Measurements from ENCODE around the gene RAB10.
"Not testable (repeated sequence)": the region's sequence is repeated elsewhere in the genome, so short reads cannot be mapped to it uniquely, and the experiment has no call there.

RAB10 gene

DNA sequence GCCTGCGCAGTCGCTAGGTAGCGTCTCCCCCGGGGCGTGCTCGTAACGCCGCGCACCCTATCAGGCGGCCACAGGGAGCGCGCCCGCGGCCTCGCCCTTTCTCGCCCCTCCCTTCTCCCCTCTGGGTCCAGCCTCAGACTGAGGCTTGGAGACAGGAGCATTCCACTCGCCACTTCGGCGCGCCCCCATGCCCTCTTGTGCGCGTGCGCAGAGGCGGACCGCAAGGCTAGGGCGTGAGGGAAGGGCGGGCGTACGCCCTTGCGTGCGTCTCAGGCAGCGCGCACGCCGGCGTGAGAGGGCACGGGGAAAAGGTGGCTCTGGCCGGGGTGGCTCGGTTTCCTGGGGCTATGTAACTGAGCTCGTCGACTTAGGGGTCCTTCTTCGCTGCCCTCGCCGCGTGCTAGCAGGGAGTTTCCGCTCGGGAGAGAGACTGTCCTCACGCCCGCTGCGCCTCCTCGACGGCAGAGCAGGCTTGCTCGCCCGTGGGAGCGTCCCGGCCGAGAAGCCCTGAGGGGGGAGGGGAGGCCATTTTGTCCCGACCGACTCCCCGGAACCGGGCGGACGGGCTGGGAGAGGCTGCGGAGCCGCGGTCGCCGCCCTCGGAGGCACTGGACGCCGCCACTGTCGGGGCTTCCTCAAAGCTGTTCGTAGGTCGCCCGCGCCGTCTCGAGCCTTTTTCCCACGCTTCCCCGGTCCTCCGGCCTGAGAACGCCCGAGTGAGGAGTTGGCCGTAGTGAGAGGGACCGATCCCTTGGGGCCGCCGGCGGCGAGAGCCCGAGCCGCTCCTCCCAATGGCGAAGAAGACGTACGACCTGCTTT lies at the start of gene RAB10:
Gene RAB10 (plus strand): TSS at position 267 of the 819 bp plus-strand sequence. CDS start 525 bp downstream, at position 792.
- DNase-seq: peak; percentile 100

DNA sequence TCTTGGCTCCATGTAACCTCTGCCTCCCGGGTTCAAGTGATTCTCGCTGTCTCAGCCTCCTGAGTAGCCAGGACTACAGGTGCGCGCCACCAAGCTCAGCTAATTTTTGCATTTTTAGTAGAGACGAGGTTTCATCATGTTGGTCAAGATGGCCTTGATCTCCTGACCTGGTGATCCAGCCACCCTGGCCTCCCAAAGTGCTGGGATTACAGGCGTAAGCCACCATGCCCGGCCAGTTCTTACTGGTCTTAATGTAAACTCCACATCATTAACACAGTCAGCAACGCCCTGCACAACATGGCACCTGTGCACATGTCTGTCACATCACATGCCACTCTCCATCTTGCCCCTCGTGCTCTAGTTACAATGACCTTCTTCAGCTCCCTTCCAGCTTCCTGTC lies 45.8 kb upstream of the RAB10 start:
- DNase-seq: no peak

DNA sequence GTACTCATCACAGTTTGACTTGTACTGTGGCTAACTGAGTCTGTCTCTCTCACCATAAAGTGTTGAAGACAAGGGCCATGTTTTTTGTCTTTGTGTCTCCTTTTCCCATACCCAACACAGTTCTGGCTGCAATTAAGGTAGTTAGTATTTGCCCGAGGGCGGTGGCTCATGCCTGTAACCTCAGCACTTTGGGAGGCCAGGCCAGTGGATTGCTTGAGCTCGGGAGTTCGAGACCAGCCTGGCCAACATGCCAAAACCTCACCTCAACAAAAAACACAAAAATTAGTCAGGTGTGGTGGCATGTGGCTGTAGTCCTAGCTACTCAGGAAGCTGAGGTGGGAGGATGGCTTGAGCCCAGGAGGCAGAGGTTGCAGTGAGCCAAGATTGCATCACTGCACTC lies 44.7 kb upstream of the RAB10 start:
- no peak for DNase-seq

DNA sequence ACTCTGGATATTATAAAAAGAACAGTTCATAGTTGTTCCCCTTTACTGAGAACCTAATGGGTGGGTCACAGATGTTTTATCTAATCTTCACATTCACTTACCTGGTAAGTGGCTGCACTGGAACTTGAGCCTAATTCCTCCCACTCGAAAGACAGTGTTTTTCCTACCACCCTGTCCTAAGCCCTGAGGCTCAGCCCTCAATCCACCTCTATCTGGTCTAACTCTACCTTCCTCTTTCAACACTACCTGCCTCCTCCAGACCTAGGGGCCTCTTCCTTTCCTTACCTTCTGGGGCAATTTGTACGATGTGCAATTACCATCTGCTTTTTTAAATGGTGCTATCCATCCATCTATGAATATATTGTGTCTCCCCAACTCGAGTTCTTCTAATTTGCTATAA lies 41.9 kb upstream of the RAB10 start:
- DNase-seq: no peak

DNA sequence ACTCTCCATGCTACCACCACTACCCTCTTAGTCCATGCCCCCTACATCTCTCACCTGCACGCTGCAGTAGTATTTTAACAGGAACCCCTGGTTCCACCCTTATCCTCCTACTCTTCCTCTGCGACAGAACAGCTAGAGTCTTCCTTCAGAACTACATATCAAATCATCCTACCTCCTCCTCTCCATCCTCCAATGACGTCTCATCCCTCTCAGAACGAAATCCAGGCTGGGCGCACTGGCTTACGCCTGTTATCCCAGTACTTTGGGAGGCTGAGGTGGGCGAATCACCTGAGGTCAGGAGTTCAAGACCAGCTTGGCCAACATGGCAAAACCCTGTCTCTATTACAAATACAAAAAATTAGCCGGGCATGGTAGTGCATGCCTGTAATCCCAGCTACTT lies 41.3 kb upstream of the RAB10 start:
- DNase-seq: no peak

DNA sequence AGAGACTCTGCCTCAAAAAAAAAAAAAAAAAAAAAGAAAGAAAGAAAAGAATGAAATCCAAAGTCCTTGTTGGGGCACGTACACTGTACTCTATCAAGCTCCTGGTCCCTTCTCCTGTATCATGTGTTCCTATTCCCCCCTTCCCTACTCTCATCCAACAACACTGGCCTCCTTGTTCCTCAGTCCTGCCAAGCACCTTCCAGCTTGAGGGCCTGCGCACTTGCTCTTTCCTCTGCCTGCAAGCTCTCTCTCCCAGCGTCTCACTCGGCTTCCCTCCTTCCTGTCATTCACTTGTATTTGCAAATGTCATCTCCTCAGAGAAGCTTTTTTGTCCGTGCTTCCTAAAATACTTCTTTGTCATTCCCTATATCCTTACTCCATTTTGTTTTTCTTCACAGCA lies 40.8 kb upstream of the RAB10 start:
- no peak for DNase-seq

DNA sequence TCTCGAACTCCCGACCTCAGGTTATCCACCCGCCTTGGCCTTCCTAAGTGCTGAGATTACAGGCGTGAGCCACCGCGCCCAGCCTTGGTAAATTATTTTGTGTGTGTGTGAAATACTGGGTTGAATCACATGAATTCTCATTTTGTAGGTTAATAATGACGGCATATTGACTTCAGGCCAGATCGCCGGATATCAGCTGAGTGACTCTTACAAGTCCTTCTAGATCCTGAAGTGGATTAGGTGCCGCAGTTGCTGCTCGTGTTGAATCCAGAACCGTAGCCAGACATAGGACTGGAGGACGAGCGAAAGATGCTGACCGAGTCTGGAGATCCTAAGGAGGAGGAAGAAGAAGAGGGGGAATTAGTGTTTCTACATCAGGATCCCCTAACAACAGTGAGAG lies 39.4 kb upstream of the RAB10 start:
- no peak for DNase-seq

DNA sequence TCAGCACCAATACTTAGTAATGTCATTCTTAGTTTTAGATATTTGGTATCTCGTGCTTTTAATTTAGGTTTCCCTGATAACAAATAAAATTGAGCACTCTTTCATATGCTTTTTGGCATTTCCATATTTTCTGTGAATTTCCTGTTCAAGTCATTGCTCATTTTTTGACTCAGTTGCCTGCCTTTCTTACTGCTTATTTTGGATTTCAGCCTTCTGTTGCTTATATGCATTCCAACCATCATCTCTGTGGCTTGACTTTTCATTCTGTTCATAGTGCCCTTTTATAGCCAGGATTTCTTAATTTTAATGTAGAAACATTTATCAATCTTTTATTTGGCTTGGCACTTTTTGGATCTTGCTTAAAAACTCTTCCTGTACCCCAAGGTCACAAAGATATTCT lies 37.0 kb upstream of the RAB10 start:
- no peak for DNase-seq

DNA sequence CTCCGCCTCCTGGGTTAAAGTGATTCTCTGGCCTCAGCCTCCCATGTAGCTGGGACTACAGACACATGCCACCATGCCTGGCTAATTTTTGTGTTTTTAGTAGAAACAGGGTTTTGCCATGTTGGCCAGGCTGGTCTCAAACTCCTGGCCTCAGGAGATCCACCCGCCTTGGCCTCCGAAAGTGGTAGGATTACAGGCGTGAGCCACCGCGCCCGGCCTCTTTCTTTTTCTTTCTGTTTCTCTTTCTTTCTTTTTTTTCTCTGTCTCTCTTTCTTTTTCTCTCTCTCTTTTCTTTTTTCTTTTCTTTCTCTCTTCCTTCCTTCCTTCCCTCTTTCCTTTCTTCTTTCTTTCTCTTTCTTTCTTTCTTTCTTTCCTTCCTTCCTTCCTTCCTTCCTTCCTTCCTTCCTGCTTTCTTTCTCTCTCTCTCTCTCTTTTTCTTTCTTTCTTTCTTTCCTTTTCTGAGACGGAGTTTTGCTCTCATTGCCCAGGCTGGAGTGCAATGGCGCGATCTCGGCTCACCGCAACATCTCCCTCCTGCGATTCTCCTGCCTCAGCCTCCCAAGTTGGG lies 35.0 kb upstream of the RAB10 start:
- not testable (repeated sequence) for DNase-seq

DNA sequence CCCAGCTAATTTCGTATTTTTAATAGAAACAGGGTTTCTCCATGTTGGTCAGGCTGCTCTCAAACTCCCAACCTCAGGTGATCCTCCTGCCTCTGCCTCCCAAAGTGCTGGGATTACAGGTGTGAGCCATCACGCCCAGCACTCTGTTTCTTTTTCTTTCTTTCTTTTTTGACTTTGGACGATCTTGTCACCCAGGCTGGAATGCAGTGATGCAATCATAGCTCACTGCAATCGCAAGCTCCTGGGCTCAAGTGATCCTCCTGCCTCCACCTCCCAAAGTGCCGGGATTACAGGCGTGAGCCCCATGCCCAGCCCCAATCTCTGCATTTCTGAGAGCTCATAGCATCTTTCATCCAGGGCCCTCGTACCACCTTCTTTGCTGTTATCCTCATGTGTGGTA lies 34.5 kb upstream of the RAB10 start:
- not testable (repeated sequence) for DNase-seq

DNA sequence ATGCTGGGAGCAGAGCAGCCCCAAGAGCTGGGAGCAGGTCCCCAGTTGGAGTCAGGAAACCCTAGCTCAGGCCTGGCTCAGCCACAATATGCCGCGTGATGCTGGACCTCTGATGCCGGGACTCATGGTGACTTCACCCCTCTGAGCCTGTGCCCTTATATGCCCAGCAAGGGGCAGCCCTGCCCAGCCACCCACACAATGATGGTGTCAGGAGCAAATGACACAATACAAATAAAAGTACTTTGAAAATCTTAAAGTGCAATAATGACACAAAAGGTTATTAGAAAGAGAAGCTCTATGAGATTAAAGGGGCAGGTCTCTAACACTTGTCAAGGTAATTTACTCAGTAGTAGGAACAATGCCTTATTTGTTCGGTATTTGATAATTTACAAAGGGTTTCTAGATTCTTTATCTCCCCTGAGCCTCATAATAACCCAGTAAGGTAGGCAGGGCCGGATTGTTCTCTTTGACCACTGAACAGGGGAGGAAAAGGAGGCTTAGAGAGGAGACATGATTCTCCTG lies 33.3 kb upstream of the RAB10 start:
- no peak for DNase-seq

DNA sequence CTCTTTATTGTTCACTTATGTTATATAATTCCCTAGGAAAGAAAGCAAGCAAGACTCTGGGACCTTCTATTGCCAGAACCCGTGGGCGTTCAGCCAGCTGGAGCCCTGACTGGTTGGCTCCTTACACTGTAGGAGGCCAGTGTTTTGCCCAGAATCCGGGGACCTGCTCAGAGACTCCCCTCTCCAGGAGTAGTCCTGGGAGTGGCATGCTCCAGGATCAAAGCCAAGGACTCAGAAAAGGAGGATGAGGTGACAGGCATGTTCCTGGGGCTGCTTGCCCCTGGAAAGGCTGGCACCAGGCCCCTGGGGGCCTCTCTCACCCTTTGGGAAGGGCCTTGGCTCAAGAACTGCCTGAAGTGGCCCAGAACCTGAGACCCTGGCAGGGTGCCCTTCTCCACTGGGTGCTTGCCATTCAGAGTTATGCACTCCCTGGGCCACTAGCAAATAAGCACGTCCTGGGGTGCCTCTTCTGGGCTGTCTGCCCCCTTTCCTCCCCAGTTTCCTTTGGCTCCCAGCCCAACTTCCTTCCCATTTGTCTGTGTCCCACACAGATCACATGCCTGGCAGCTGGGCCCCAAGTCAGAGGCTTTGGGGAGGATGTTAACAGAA lies 32.0 kb upstream of the RAB10 start:
- peak; percentile 69 for DNase-seq

DNA sequence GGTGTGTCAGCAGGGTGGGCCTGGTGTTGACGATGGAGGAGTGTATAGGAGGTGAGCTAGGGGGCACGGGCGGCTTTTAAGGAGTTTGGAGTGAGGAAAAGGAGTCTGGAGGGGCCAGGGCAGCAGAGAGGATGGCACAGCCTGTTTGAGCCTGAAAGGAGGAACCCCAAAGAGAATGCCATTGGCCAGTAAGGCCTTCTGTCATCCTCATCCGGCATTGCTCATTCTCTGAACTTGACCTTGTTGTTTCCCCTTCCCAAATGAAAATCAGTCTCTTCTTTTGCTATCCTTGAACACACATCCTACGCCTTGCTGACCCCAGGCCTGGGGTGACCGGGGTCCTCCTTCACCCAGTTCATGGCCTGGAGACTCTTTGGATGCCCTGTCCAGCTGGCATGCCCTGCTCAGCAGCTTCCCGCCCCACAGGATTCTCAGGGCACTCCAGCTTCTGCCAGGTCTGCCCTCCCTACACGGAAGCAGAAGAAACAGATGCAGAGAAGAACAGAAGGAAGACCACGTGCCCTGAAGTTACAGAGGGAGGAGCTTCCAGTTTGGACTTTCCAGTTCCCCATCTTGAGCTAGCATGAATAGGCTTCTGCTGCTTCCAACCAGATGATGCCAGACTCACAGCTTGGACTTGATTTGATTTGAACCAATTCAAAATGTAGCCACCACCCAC lies 31.1 kb upstream of the RAB10 start:
- DNase-seq: peak; percentile 56

DNA sequence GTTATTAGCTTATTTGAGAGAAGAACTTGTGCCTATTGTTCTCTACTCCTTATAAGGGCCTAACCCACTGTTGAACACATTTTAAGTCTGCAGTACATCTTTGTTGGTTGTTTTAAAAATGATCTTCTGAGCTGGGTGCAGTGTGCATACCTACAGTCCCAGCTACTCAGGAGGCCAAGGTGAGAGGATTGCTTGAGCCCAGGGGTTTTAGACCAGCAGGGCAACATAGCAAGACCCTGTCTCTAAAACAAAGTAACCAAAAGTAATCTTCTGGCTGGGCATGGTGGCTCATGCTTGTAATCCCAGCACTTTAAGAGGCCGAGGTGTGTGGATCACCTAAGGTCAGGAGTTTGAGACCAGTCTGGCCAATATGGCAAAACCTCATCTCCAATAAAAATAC lies 25.8 kb upstream of the RAB10 start:
- no peak for DNase-seq

DNA sequence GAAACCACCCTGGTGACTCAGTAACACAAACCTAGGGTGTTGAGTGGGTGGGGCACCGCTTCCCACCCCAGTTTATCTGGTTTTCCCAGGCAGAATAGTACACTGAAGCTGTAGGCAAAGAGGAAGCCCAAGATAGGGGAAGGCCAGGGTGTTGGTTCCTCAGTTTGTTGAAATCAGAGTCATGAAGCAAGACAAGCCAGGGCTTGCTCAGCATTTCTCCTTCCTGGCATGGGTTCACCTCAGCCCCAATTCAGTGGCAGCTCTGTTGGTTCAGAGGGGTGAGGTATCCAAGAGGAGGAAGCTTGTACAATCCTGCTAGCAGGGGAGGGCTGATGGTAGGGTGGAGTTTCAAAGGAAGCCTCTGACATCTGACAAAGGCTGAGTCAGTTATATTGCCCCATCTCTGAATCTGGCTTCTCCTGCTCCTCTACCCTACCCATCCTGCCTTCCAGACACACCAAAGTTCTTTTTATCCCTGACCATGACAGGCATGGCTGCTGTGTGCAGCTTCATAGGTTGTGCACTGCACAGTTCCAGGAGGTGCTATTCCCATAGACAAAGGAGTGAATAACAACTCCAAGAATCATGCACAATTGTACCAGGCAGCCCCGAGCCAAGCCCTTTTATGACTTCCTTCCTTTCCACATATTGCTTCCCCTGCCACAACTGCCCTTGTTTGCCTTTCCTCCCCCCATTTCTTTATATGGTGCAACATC lies 24.9 kb upstream of the RAB10 start:
- peak; percentile 97 for DNase-seq

DNA sequence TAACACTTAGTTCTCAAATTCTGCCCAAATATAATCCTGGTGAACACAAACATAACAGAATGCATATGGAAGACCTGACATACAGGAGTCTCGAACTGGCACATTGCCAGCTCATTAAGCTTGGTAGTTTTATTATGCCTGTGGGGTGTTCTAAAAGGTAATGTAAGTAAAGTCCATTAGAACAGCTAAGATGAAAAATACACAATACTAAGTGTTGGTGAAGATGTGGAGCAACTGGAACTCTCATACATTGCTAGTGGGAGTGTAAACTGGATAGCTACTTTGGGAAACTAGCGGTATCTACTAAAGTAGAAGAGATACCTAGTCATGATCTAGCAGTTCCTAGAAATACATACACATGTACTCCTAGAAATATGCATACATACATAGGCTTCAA lies 24.3 kb upstream of the RAB10 start:
- no peak for DNase-seq

DNA sequence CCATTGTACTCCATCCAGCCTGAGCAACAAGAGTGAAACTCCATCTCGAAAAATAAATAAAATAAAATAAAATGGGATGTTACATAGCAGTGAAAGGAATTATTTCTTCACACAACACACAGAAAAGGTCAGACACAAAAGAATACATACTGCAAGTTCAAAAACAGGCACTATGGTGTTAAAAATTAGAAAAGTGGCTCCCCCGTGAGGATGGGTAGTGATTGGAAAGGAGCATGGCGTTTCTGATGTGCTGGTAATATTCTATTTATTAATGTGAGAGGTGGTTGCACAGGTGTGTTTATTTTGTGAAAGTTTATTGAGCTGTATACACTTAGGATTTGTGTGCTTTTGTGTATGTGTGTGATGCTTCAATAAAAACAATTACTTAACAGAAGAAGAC lies 22.9 kb upstream of the RAB10 start:
- no peak for DNase-seq

DNA sequence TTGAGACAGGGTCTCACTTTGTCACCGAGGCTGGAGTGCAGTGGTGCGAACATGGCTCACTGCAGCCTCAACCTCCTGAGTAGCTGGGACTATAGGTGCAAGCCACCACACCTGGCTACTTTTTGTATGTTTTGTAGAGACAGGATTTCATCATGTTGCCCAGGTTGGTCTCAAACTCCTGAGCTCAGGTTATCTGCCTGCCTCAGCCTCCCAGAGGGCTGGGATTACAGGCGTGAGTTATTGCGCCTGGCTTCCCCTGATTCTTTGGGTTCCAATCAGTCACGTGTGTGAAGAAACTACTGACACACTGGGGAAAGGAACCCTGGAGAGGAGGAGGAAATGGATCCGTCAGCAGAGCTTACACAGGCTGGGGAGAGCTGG lies 22.3 kb upstream of the RAB10 start:
- DNase-seq: no peak

DNA sequence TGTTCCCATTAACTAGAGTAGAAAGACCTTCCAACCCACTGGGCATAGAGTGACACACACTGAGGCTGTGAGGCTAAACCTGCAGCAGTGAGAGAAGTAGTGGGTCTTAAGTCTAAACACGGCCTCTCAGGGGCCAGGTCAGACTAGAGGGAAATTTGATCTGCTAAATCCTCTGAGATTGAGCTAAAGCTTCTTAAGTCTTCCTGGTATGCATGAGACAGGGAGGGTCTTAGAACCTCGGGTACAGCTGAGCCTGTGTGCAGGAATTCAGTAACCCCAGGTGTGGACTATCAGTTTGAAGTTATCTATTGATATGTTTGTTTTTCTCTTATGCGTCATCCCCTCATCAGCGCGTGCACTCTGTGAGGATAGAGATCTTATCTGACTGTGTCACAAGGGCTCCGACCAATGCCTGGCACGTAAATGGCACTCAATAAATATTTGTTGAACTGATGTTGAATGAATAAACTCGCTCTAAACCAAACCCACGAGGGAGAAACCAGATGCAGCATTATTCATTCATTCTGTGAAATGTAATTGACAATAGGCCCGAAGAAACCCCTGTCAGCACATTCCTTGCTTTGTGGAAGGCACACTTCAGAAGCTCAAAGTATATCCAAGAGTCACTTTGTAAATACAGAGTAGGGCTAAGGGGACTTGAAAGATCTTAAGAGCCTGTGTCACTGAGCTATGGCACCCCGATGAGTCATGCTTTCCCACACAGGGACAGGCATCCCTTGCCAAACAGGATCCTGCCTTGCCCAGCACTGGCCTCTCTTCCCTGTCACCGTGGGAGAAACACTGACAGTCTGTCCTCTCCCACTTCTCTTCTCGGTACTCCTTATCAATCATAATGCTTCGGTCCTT lies 21.7 kb upstream of the RAB10 start:
- no peak for DNase-seq

DNA sequence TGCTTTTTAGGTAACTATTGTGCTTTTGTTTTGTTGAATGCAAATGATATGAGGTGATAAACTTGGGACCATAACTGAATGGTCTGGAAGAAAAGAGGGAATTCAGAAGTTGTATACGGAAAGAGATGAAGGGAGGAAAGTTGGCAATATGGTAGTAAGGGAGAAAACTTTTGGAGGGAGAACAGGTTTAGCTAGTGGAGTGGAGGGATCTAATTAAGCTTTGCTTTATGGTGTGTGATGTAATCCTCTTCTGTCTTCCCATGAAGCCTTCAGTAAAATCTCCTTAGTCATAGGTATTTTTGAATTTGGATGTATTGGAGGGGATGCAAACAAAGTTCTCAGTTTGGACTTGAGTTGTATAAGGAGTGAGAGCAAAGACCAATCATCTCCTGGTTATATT lies 20.2 kb upstream of the RAB10 start:
- DNase-seq: no peak

DNA sequence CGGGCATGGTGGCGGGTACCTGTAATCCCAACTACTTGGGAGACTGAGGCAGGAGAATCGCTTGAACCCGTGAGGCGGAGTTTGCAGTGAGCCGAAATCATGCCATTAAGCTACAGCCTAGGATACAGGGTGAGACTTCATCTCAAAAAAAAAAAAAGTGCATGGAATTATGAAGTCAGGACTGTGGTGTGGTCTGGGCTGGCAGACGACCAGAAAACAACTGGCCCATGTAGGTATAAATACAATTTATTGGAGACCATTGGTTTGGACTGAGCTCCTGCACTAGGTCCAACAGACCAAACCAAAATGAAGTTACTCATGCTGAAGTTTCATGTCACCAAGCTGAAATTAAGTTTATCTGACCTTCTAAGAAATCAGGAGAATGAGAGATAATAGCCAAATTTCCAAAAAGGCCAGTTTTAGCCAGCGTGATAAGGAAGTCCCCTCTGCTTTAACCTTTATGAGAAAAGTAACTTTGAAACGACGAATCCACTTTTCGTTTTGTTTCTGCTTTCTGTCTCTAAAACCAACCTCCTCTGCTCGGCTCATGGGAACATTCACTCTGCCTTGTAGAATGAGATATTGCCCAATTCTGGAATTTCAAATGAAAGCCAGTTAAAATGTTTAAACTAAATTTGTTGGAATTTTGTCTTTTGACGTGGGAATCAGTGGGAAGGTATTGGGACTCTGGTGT lies 17.7 kb upstream of the RAB10 start:
- DNase-seq: no peak
